K562 (cell line): ENCODE results near the gene ASCL3. TPM values are rescaled to one million over a fixed set of nuclear protein-coding genes. Genes with fewer than 3 reads are reported as not detected.

Experiments
- ATF7 ChIP-seq: fragments of 450-650 bp; IDR thresholded peaks from 2 replicates; pipeline ENCODE4 v1.7.1; 2014; ENCODE audit warnings: mild to moderate bottlenecking, moderate library complexity
- BCL6 ChIP-seq: fragments of 250-450 bp; sonication (Bioruptor Pico); IDR thresholded peaks from 2 replicates; pipeline ENCODE4 v1.4.0; 2020
- ESRRA ChIP-seq: fragments of 450-650 bp; IDR thresholded peaks from 2 replicates; pipeline ENCODE4 v1.6.1; 2014; ENCODE audit warnings: low read depth, mild to moderate bottlenecking, moderate library complexity, borderline replicate concordance
- FIP1L1 ChIP-seq: fragments of 200-400 bp; formaldehyde crosslinking; IDR thresholded peaks from 2 replicates; pipeline ENCODE4 v1.6.1; 2018; ENCODE audit warnings: mild to moderate bottlenecking, low read depth, low read length; ENCODE audit not compliant: poor library complexity, severe bottlenecking
- FOXP1 ChIP-seq: sonication (generic); formaldehyde crosslinking; IDR thresholded peaks from 2 replicates; pipeline ENCODE4 v1.8.0; 2022; ENCODE audit warnings: mild to moderate bottlenecking, missing genetic modification reagents
- GATA2 ChIP-seq: sonication (generic); formaldehyde crosslinking; IDR thresholded peaks from 2 replicates; pipeline ENCODE4 v1.4.0; 2020; ENCODE audit warnings: mild to moderate bottlenecking, missing genetic modification reagents
- HSF4 ChIP-seq: fragments of 250-450 bp; sonication (Bioruptor Pico); IDR thresholded peaks from 2 replicates; pipeline ENCODE4 v2.1.2; 2022; ENCODE audit warnings: mild to moderate bottlenecking, moderate library complexity, borderline replicate concordance
- JUNB ChIP-seq: fragments of 450-650 bp; formaldehyde crosslinking; conservative IDR thresholded peaks from 2 replicates; pipeline ENCODE4 v1.4.0; 2020; ENCODE audit warnings: mild to moderate bottlenecking
- LCOR ChIP-seq: sonication (generic); formaldehyde crosslinking; IDR thresholded peaks from 2 replicates; pipeline ENCODE4 v1.8.0; 2022; ENCODE audit warnings: mild to moderate bottlenecking, missing genetic modification reagents
- NBN ChIP-seq: fragments of 450-650 bp; IDR thresholded peaks from 2 replicates; pipeline ENCODE4 v1.6.1; 2016; ENCODE audit warnings: low read depth, mild to moderate bottlenecking
- PTRF ChIP-seq: fragments of 450-650 bp; IDR thresholded peaks from 2 replicates; pipeline ENCODE4 v1.6.1; 2016; ENCODE audit warnings: mild to moderate bottlenecking, missing genetic modification characterization, missing compliant biosample characterization
- RCOR1 ChIP-seq, 2 experiments: IDR thresholded peaks; 2 replicates each; pipeline ENCODE4 v1.6.1; 2012; ENCODE audit warnings: low read depth in 2 of 2, low read length in 2 of 2, borderline replicate concordance in 1 of 2, improper control_type of control experiment in 1 of 2
- RFX1 ChIP-seq: fragments of 450-650 bp; IDR thresholded peaks from 2 replicates; pipeline ENCODE4 v1.6.1; 2016; ENCODE audit warnings: mild to moderate bottlenecking, moderate library complexity
- RFX5 ChIP-seq: IDR thresholded peaks from 2 replicates; pipeline ENCODE4 v1.6.1; 2011; ENCODE audit warnings: low read depth, mild to moderate bottlenecking, improper control_type of control experiment, low read length
- RUNX1 ChIP-seq: sonication (generic); IDR thresholded peaks from 2 replicates; pipeline ENCODE4 v1.6.1; 2016; ENCODE audit warnings: antibody characterized with exemption, low read depth
- SAFB ChIP-seq: fragments of 200-400 bp; formaldehyde crosslinking; IDR thresholded peaks from 2 replicates; pipeline ENCODE4 v1.6.1; 2017; ENCODE audit warnings: low read depth, low read length, borderline replicate concordance
- SIN3A ChIP-seq, 2 experiments: fragments of 150-350 bp in 1 of 2; IDR thresholded peaks; 2 replicates each; pipeline ENCODE4 v1.6.1; 2011 to 2016; ENCODE audit warnings: borderline replicate concordance in 2 of 2, low read depth in 2 of 2, low read length in 2 of 2, mild to moderate bottlenecking in 2 of 2, moderate library complexity in 2 of 2; ENCODE audit not compliant: control insufficient read depth in 1 of 2
- SIN3B ChIP-seq: fragments of 450-650 bp; IDR thresholded peaks from 2 replicates; pipeline ENCODE4 v1.6.1; 2017; ENCODE audit warnings: low read depth, mild to moderate bottlenecking, moderate library complexity
- SMARCB1 ChIP-seq: IDR thresholded peaks from 2 replicates; pipeline ENCODE4 v1.6.1; 2011; ENCODE audit warnings: improper control_type of control experiment, low read depth; ENCODE audit not compliant: insufficient read length
- TFAP4 ChIP-seq: sonication (generic); formaldehyde crosslinking; IDR thresholded peaks from 2 replicates; pipeline ENCODE4 v1.8.0; 2022; ENCODE audit warnings: missing genetic modification reagents, mild to moderate bottlenecking, moderate library complexity, borderline replicate concordance
- ZNF134 ChIP-seq: fragments of 250-450 bp; sonication (Bioruptor Pico); conservative IDR thresholded peaks from 2 replicates; pipeline ENCODE4 v1.4.0; 2020
- ZNF311 ChIP-seq: fragments of 250-450 bp; sonication (Bioruptor Pico); IDR thresholded peaks from 2 replicates; pipeline ENCODE4 v1.4.0; 2020; ENCODE audit warnings: mild to moderate bottlenecking, moderate library complexity
- ZNF347 ChIP-seq: fragments of 450-650 bp; formaldehyde crosslinking; IDR thresholded peaks from 2 replicates; pipeline ENCODE4 v1.4.0; 2020; ENCODE audit warnings: low read depth, mild to moderate bottlenecking, moderate library complexity
- ZNF57 ChIP-seq: fragments of 450-650 bp; formaldehyde crosslinking; IDR thresholded peaks from 2 replicates; pipeline ENCODE4 v1.4.0; 2020; ENCODE audit warnings: mild to moderate bottlenecking, moderate library complexity
- ZNF740 ChIP-seq, 3 experiments: fragments of 200-800 bp in 1 of 3; sonication (Bioruptor generic) in 1 of 3; sonication (generic) in 1 of 3; formaldehyde crosslinking in 1 of 3; IDR thresholded peaks; 2 replicates each; pipeline versions ENCODE4 v1.6.1 to v1.8.0; 2016 to 2022; ENCODE audit warnings: mild to moderate bottlenecking in 2 of 3, missing compliant biosample characterization in 2 of 3, missing genetic modification characterization in 2 of 3, missing genetic modification reagents in 1 of 3
- polyA plus RNA-seq, 8 experiments: library from polyadenylated mRNA; depleted of rRNA in 4 of 8; stranded (reverse) in 5 of 8; unstranded in 3 of 8; fragments of >200 nt; fragmentation: Nextera tagmentation in 2 of 8; fragmentation: Illumina TruSeq in 1 of 8; extraction: Ambion mirVana in 2 of 8; extraction: Trizol in 1 of 8; gene quantifications; 2 replicates each; pipeline versions ENCODE4 v1.2.1 to v1.2.3, GENCODE V29; 2011 to 2014; ENCODE audit warnings: inconsistent platforms in 1 of 8, missing spikeins in 1 of 8
- total RNA-seq, 7 experiments: library from RNA; depleted of rRNA in 6 of 7; stranded (reverse); fragments of >200 nt in 6 of 7; fragmentation: Illumina TruSeq in 2 of 7; extraction: Trizol in 2 of 7; gene quantifications; 2 replicates each; pipeline versions ENCODE4 v1.2.1 to v1.2.3, GENCODE V29; 2011 to 2021; ENCODE audit warnings: low replicate concordance in 1 of 7
- TF ChIP-seq, protein P1 (sequence below): fragments of 450-650 bp; IDR thresholded peaks from 2 replicates; pipeline ENCODE4 v1.6.1; 2014; ENCODE audit warnings: low read depth, mild to moderate bottlenecking, moderate library complexity, borderline replicate concordance

ASCL3 gene
- total and polyA plus RNA-seq, 9 of the 15 experiments (the other 6 are each of a cell fraction or from before 2014, with no cell fraction given) = not detected

DNA sequence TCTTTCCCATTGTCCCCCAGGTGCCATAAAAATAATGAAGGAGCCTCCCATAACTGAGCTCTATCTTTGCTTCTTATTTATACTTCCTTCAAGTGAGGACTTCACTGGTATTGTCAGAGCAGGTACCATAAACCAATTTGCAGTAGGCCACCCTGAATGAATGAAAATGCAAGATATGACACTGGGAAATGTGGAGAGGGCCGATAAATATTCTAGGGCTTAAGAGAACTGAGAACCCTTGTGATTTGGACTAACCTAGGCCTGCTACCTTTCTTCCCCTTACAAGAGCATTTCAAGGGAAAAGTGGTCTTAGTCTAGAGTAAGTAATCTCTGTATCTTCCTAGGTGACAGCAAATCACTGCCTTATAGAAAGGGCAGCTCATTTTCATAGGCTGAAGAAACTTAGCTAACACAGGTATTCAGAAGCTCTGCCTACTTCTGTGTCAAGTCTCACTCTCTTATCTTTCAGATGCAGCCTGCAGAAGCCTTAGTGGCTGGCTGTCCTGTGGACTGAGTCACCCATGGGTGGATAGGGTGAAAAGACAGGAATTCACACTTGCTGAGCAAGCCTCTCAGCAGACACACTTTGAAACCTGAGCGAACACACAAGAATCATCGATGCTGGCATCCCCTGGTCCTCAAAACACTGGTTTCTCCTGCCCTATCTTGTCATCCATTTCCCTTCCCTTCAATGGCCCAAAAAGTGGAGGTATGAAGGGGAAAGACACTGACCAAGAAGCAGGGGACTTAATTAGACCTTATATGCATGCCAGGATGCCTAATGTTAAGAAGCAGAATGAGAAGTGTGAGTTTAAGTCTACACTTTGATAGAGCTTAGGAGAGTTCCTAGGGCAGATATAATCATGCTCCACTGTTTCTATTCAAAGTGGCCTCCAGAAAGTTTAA lies 45.8 kb upstream of the ASCL3 start (continued):
- TF ChIP-seq ZNF57 (no peak), GATA2 (CRISPR knock-in tag) (peak; percentile 89), SAFB (no peak), ATF7 (peak; percentile 72; the same call in 1 of the 2 replicates), BCL6 (CRISPR knock-in tag) (no peak), ZNF311 (CRISPR knock-in tag) (no peak), RFX1 (no peak), TFAP4 (CRISPR knock-in tag) (0 out of 2 replicates have a peak, but pooled peaks have one; percentile 19), NBN (peak; percentile 35; the same call in 1 of the 2 replicates), RUNX1 (no peak), HSF4 (CRISPR knock-in tag) (no peak), FIP1L1 (no peak), SIN3B (no peak), ZNF134 (CRISPR knock-in tag) (no peak), JUNB (CRISPR knock-in tag) (no peak), LCOR (0 out of 2 replicates have a peak, but pooled peaks have one; percentile 29), ESRRA (no peak), PTRF (tag) (no peak), RFX5 (no peak), ZNF347 (CRISPR knock-in tag) (no peak), FOXP1 (CRISPR knock-in tag) (no peak), SMARCB1 (peak; percentile 95), ZNF740 (CRISPR knock-in tag; IDR thresholded peaks at IDR 0.05) (no peak), ZNF740 (tag; IDR thresholded peaks at IDR 0.05) (no peak), SIN3A (IDR thresholded peaks at IDR 0.05; ENCODE audit: borderline replicate concordance in 2 of 2, control insufficient read depth in 1 of 2, low read depth in 2 of 2, low read length in 2 of 2) (no peak), RCOR1 (IDR thresholded peaks at IDR 0.05; ENCODE audit: borderline replicate concordance in 1 of 2, low read depth in 2 of 2, low read length in 2 of 2) (peak in 1 of 2 experiments; percentile 87)
- TF ChIP-seq, protein P1, sequence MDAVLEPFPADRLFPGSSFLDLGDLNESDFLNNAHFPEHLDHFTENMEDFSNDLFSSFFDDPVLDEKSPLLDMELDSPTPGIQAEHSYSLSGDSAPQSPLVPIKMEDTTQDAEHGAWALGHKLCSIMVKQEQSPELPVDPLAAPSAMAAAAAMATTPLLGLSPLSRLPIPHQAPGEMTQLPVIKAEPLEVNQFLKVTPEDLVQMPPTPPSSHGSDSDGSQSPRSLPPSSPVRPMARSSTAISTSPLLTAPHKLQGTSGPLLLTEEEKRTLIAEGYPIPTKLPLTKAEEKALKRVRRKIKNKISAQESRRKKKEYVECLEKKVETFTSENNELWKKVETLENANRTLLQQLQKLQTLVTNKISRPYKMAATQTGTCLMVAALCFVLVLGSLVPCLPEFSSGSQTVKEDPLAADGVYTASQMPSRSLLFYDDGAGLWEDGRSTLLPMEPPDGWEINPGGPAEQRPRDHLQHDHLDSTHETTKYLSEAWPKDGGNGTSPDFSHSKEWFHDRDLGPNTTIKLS = no peak
